NCI-H82 treated with DMSO at 0.1 percent for 48 hours (cell line): ENCODE data around the gene CTSZ.
"Not testable (repeated sequence)": the region's sequence is repeated elsewhere in the genome, so short reads cannot be mapped to it uniquely, and the experiment has no call there.

ENCODE experiments used
- DNase-seq: peaks from one replicate; lab custom pipeline; 2025; ENCODE audit not compliant: unreplicated experiment; lab: John Stamatoyannopoulos, UW

The CTSZ gene

GRCh38 chr20:59014680-59015389, 7.8 kb upstream of the CTSZ start:
- DNase-seq, result no peak

GRCh38 chr20:59013959-59014608, 7.0 kb upstream of the CTSZ start:
- DNase-seq, result no peak

GRCh38 chr20:59013031-59013951, 6.2 kb upstream of the CTSZ start:
- DNase-seq, result no peak

GRCh38 chr20:59011874-59012157, 4.8 kb upstream of the CTSZ start:
- not testable (repeated sequence) for DNase-seq

- DNase-seq, result no peak
These were observed 4.2 kb upstream of the CTSZ start for GRCh38 chr20:59010995-59011873.

- no peak for DNase-seq
These were observed 3.4 kb upstream of the CTSZ start for GRCh38 chr20:59010321-59010994.

GRCh38 chr20:59008715-59009336, 1.8 kb upstream of the CTSZ start:
- no peak for DNase-seq

GRCh38 chr20:59007665-59008511, 834 bp upstream of the CTSZ start:
- no peak for DNase-seq

- DNase-seq, result no peak
These were observed 739 bp downstream of the CTSZ start for GRCh38 chr20:59006167-59006863.

- no peak for DNase-seq
These were observed 1.4 kb downstream of the CTSZ start for GRCh38 chr20:59005523-59006166.

GRCh38 chr20:59004763-59005522, 2.1 kb downstream of the CTSZ start:
- DNase-seq, result no peak

- DNase-seq, result no peak
These were observed 2.6 kb downstream of the CTSZ start for GRCh38 chr20:59004493-59004762.

GRCh38 chr20:59003836-59004492, 3.1 kb downstream of the CTSZ start:
- DNase-seq, result no peak

- no peak for DNase-seq
These were observed 4.1 kb downstream of the CTSZ start for GRCh38 chr20:59002874-59003399.

GRCh38 chr20:59002388-59002787, 4.7 kb downstream of the CTSZ start:
- no peak for DNase-seq

GRCh38 chr20:59001449-59002171, 5.4 kb downstream of the CTSZ start:
- DNase-seq, result no peak
